Mesendoderm (in vitro differentiated cells): Measurements from ENCODE around the gene SELENON.

Experiments
- DNase-seq: peaks from one replicate; pipeline ENCODE4 v3.0.0; 2013
- H2AK5ac ChIP-seq: 2 replicates; pipeline ENCODE4 v1.6.1; 2013; ENCODE audit warnings: low read length, inconsistent platforms
- H2BK120ac ChIP-seq: 2 replicates; pipeline ENCODE4 v1.6.1; 2013; ENCODE audit warnings: low read depth, mild to moderate bottlenecking, low read length, moderate library complexity, mixed read lengths
- H2BK15ac ChIP-seq: replicated peaks from 2 replicates; pipeline ENCODE4 v1.6.1; 2013; ENCODE audit warnings: low read depth, mild to moderate bottlenecking, moderate library complexity
- H2BK5ac ChIP-seq: 2 replicates; pipeline ENCODE4 v1.6.1; 2013; ENCODE audit warnings: low read length, inconsistent platforms
- H3K18ac ChIP-seq: 2 replicates; pipeline ENCODE4 v1.6.1; 2013; ENCODE audit warnings: mild to moderate bottlenecking, low read length, mixed read lengths
- H3K23ac ChIP-seq: one replicate; pipeline ENCODE4 v1.6.1; 2013; ENCODE audit warnings: low read length
- H3K27ac ChIP-seq: 2 replicates; pipeline ENCODE4 v1.5.1; 2013; ENCODE audit warnings: low read depth, mild to moderate bottlenecking, inconsistent platforms, low read length, moderate library complexity
- H3K27me3 ChIP-seq: 2 replicates; pipeline ENCODE4 v1.6.1; 2013; ENCODE audit warnings: low read length, control low read depth, mild to moderate bottlenecking, inconsistent platforms; ENCODE audit not compliant: insufficient read depth, poor library complexity
- H3K36me3 ChIP-seq: 2 replicates; pipeline ENCODE4 v1.6.1; 2013; ENCODE audit warnings: low read length, inconsistent platforms; ENCODE audit not compliant: control insufficient read depth, insufficient read depth
- H3K4ac ChIP-seq: one replicate; pipeline ENCODE4 v1.6.1; 2013; ENCODE audit warnings: low read depth, mild to moderate bottlenecking, low read length, moderate library complexity
- H3K4me1 ChIP-seq: 2 replicates; pipeline ENCODE4 v1.6.1; 2013; ENCODE audit warnings: low read depth, low read length, inconsistent platforms; ENCODE audit not compliant: control insufficient read depth
- H3K4me2 ChIP-seq: 2 replicates; pipeline ENCODE4 v1.6.1; 2013; ENCODE audit warnings: low read length
- H3K4me3 ChIP-seq: 2 replicates; pipeline ENCODE4 v1.5.1; 2013; ENCODE audit warnings: mild to moderate bottlenecking, low read length
- H3K56ac ChIP-seq: one replicate; pipeline ENCODE4 v1.6.1; 2013; ENCODE audit warnings: low read length
- H3K79me1 ChIP-seq: 2 replicates; pipeline ENCODE4 v1.6.1; 2013; ENCODE audit warnings: low read length, inconsistent platforms
- H3K79me2 ChIP-seq: 2 replicates; pipeline ENCODE4 v1.6.1; 2013; ENCODE audit warnings: mild to moderate bottlenecking, low read length; ENCODE audit not compliant: control insufficient read depth, insufficient read depth
- H3K9ac ChIP-seq: 2 replicates; pipeline ENCODE4 v1.6.1; 2013; ENCODE audit warnings: low read length, inconsistent platforms
- H4K5ac ChIP-seq: one replicate; pipeline ENCODE4 v1.6.1; 2013; ENCODE audit warnings: low read length
- H4K8ac ChIP-seq: one replicate; pipeline ENCODE4 v1.6.1; 2013; ENCODE audit warnings: low read depth, mild to moderate bottlenecking, control low read depth, low read length, moderate library complexity
- WGBS: extraction: QIAGEN DNeasy Blood & Tissue Kit; methylation state at CpG from one replicate; pipeline ENCODE4 v1.1.7; 2013; ENCODE audit warnings: low lambda C conversion rate, missing lambda C conversion rate; ENCODE audit not compliant: insufficient coverage; ENCODE audit errors: extremely low coverage; 5-methylcytosine and 5-hydroxymethylcytosine counted together

SELENON gene

DNA sequence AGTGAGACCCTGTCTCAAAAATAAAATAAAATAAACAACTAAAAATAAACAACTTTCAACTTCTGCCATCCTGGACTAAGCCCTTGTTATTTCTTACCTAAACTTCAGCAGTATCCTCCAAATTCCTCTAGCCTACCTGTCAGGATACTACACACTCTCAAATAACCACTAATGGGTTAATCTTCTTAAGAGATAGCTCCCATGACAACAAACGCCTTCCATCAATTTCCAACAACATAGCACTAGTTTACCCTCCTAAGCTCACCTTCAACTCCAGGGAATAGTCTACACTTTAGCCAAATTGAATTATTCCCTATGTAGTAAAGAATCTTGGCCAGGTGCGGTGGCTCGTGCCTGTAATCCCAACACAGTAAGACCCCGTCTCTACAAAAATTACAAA is 47.9 kb downstream of the SELENON start:
- Histone ChIP-seq H3K4me1 (peaks cover 8% of the 10 kb centered on the region), H2BK5ac (no peak overlapping the region), H3K79me1 (peaks cover 15% of the 10 kb centered on the region), H2BK15ac (no peak overlapping the region), H3K4me2 (no peak overlapping the region), H3K36me3 (no peaks in the 10 kb centered on the region), H4K8ac (no peak overlapping the region), H2BK120ac (no peak overlapping the region), H3K4me3 (no peak overlapping the region), H3K27me3 (no peaks in the 10 kb centered on the region), H3K27ac (no peak overlapping the region), H3K23ac (no peak overlapping the region), H3K18ac (no peak overlapping the region), H3K4ac (peak overlapping the region; percentile 68), H3K56ac (no peak overlapping the region), H3K79me2 (peaks cover 24% of the 10 kb centered on the region), H4K5ac (no peak overlapping the region), H3K9ac (no peak overlapping the region), H2AK5ac (no peak overlapping the region)
- DNase-seq, result peak; percentile 80
- WGBS, result no CpG with 5 or more reads among the region's 4 CpGs

- Histone ChIP-seq H3K27me3 (no peaks in the 10 kb centered on the region), H3K4me1 (peaks cover 8% of the 10 kb centered on the region), H2AK5ac (no peak overlapping the region), H3K9ac (no peak overlapping the region), H2BK5ac (no peak overlapping the region), H3K56ac (no peak overlapping the region), H2BK120ac (no peak overlapping the region), H3K79me1 (peaks cover 17% of the 10 kb centered on the region), H3K18ac (peak overlapping the region; percentile 80), H3K4ac (no peak overlapping the region), H3K36me3 (no peaks in the 10 kb centered on the region), H4K8ac (no peak overlapping the region), H3K79me2 (peaks cover 27% of the 10 kb centered on the region), H3K4me3 (no peak overlapping the region), H4K5ac (no peak overlapping the region), H2BK15ac (no peak overlapping the region), H3K23ac (no peak overlapping the region), H3K27ac (peak overlapping the region; percentile 10), H3K4me2 (peak overlapping the region; percentile 5)
- no CpG with 5 or more reads among the region's 1 CpG for WGBS
- DNase-seq, result peak; percentile 97
Measured at GRCh38 chr1:25848531-25848930, 48.5 kb downstream of the SELENON start.

GRCh38 chr1:25854554-25854953 is 54.6 kb downstream of the SELENON start:
- H3K79me2 ChIP-seq, result peaks cover 36% of the 10 kb centered on the region
- H4K8ac ChIP-seq, result no peak overlapping the region
- H3K18ac ChIP-seq, result no peak overlapping the region
- peaks cover 10% of the 10 kb centered on the region for H3K79me1 ChIP-seq
- H3K4ac ChIP-seq, result no peak overlapping the region
- no peak overlapping the region for H3K9ac ChIP-seq
- H2BK15ac ChIP-seq, result no peak overlapping the region
- no CpG with 5 or more reads among the region's 2 CpGs for WGBS
- H3K4me3 ChIP-seq, result no peak overlapping the region
- no peak overlapping the region for H4K5ac ChIP-seq
- no peaks in the 10 kb centered on the region for H3K27me3 ChIP-seq
- no peak overlapping the region for H2AK5ac ChIP-seq
- no peak overlapping the region for H2BK120ac ChIP-seq
- no peaks in the 10 kb centered on the region for H3K4me1 ChIP-seq
- H3K56ac ChIP-seq, result no peak overlapping the region
- H3K36me3 ChIP-seq, result no peaks in the 10 kb centered on the region
- DNase-seq, result no peak
- no peak overlapping the region for H3K27ac ChIP-seq
- H2BK5ac ChIP-seq, result no peak overlapping the region
- H3K23ac ChIP-seq, result no peak overlapping the region
- no peak overlapping the region for H3K4me2 ChIP-seq

GRCh38 chr1:25856856-25857255 is 56.9 kb downstream of the SELENON start:
- no peak for DNase-seq
- Histone ChIP-seq H2AK5ac (no peak overlapping the region), H3K4me1 (no peaks in the 10 kb centered on the region), H2BK15ac (no peak overlapping the region), H3K36me3 (no peaks in the 10 kb centered on the region), H3K79me2 (peaks cover 29% of the 10 kb centered on the region), H4K5ac (no peak overlapping the region), H3K79me1 (peaks cover 9% of the 10 kb centered on the region), H2BK5ac (no peak overlapping the region), H3K27ac (no peak overlapping the region), H2BK120ac (no peak overlapping the region), H3K27me3 (no peaks in the 10 kb centered on the region), H3K23ac (no peak overlapping the region), H3K4me2 (no peak overlapping the region), H3K4me3 (no peak overlapping the region), H3K9ac (no peak overlapping the region), H3K4ac (no peak overlapping the region), H3K18ac (peak overlapping the region; percentile 21), H3K56ac (no peak overlapping the region), H4K8ac (no peak overlapping the region)
- WGBS, result no CpG with 5 or more reads among the region's 11 CpGs

- H3K27ac ChIP-seq, result peak overlapping the region; percentile 54
Measured at GRCh38 chr1:25858494-25858893, 58.5 kb downstream of the SELENON start.

More at GRCh38 chr1:25858494-25858893, 58.5 kb downstream of the SELENON start:
- Histone ChIP-seq H3K79me2 (peaks cover 25% of the 10 kb centered on the region), H3K27me3 (no peaks in the 10 kb centered on the region), H3K36me3 (no peaks in the 10 kb centered on the region), H3K9ac (peak overlapping the region; percentile 99), H3K56ac (peak overlapping the region; percentile 99), H3K4me1 (no peaks in the 10 kb centered on the region), H3K4me3 (peak overlapping the region; percentile 87), H2AK5ac (no peak overlapping the region), H2BK15ac (no peak overlapping the region), H2BK5ac (peak overlapping the region; percentile 90), H3K79me1 (peaks cover 7% of the 10 kb centered on the region), H3K4me2 (peak overlapping the region; percentile 70), H4K5ac (no peak overlapping the region), H3K23ac (no peak overlapping the region), H3K18ac (peak overlapping the region; percentile 82), H2BK120ac (no peak overlapping the region), H4K8ac (no peak overlapping the region), H3K4ac (peak overlapping the region; percentile 61)
- no CpG with 5 or more reads among the region's 7 CpGs for WGBS
- DNase-seq, result no peak
